Measurements from ENCODE around the gene FTSJ3. TPM values are rescaled to one million over a fixed set of nuclear protein-coding genes. Genes with fewer than 3 reads are reported as not detected.

Gene FTSJ3
- polyA plus RNA-seq, 1 of the 3 experiments (the other 2 are of a cell fraction), result 148 TPM

GRCh38 chr17:63805591-63805990 lies 21.9 kb downstream of the FTSJ3 start:
- no peak overlapping the region for H3K9ac ChIP-seq
- ChIA-PET POLR2A (no interaction called here), CTCF (interaction anchor here (1.5 kb wide), 1 partner anchor 9 kb away, joined by 5 read pairs; no protein-coding TSS in a partner anchor)
- no peak overlapping the region for H3K4me3 ChIP-seq (ENCODE audit: low read depth in 2 of 2, low read length in 1 of 2)
- peaks cover 18% of the 10 kb centered on the region for H3F3A ChIP-seq (replicated peaks; ENCODE audit: insufficient read depth)
- no peaks in the 10 kb centered on the region for H3K9me3 ChIP-seq
- no peaks in the 10 kb centered on the region for H3K27me3 ChIP-seq (ENCODE audit: insufficient read depth)
- peaks cover 58% of the 10 kb centered on the region for H3K79me2 ChIP-seq (ENCODE audit: insufficient read depth)
- H3K36me3 ChIP-seq (replicated peaks in 1 of 2; ENCODE audit: control insufficient read depth in 1 of 2, insufficient read depth in 2 of 2, low read length in 1 of 2), result peaks cover 80 to 99% of the 10 kb centered on the region in 2 experiments
- H3K4me1 ChIP-seq (ENCODE audit: control insufficient read depth in 1 of 2, insufficient read depth in 2 of 2, low read depth in 1 of 2, low read length in 1 of 2), result no peaks in the 10 kb centered on the region
- no peak overlapping the region for H2AFZ ChIP-seq (ENCODE audit: low read depth)
- no peaks in the 10 kb centered on the region for H3K9me2 ChIP-seq
- TF ChIP-seq NFIC (IDR thresholded peaks at IDR 0.05; ENCODE audit: borderline replicate concordance) (no peak), JUND (IDR thresholded peaks at IDR 0.05) (no peak), FOXM1 (IDR thresholded peaks at IDR 0.05; ENCODE audit: low read depth) (no peak), CTCF (IDR thresholded peaks at IDR 0.05) (no peak), FOXJ3 (CRISPR knock-in tag; IDR thresholded peaks at IDR 0.05) (no peak), RXRA (IDR thresholded peaks at IDR 0.05; ENCODE audit: borderline replicate concordance, low read depth) (no peak), RCOR1 (IDR thresholded peaks at IDR 0.05; ENCODE audit: low read length) (no peak), GATA2 (CRISPR knock-in tag; IDR thresholded peaks at IDR 0.05) (no peak), YY1 (IDR thresholded peaks at IDR 0.05; ENCODE audit: low read depth) (no peak), TEAD4 (IDR thresholded peaks at IDR 0.05; ENCODE audit: borderline replicate concordance, insufficient read depth) (no peak), MEF2A (IDR thresholded peaks at IDR 0.05; ENCODE audit: borderline replicate concordance, low read depth) (no peak), POLR2AphosphoS5 (IDR thresholded peaks at IDR 0.05; ENCODE audit: low read depth, low read length) (no peak)
- TF ChIP-seq, protein P1, sequence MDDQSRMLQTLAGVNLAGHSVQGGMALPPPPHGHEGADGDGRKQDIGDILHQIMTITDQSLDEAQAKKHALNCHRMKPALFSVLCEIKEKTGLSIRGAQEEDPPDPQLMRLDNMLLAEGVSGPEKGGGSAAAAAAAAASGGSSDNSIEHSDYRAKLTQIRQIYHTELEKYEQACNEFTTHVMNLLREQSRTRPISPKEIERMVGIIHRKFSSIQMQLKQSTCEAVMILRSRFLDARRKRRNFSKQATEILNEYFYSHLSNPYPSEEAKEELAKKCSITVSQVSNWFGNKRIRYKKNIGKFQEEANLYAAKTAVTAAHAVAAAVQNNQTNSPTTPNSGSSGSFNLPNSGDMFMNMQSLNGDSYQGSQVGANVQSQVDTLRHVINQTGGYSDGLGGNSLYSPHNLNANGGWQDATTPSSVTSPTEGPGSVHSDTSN (IDR thresholded peaks at IDR 0.05), result no peak
- TF ChIP-seq, protein P2, sequence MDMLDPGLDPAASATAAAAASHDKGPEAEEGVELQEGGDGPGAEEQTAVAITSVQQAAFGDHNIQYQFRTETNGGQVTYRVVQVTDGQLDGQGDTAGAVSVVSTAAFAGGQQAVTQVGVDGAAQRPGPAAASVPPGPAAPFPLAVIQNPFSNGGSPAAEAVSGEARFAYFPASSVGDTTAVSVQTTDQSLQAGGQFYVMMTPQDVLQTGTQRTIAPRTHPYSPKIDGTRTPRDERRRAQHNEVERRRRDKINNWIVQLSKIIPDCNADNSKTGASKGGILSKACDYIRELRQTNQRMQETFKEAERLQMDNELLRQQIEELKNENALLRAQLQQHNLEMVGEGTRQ (IDR thresholded peaks at IDR 0.05; ENCODE audit: borderline replicate concordance, low read depth, low read length), result no peak
- TF ChIP-seq, protein P3, sequence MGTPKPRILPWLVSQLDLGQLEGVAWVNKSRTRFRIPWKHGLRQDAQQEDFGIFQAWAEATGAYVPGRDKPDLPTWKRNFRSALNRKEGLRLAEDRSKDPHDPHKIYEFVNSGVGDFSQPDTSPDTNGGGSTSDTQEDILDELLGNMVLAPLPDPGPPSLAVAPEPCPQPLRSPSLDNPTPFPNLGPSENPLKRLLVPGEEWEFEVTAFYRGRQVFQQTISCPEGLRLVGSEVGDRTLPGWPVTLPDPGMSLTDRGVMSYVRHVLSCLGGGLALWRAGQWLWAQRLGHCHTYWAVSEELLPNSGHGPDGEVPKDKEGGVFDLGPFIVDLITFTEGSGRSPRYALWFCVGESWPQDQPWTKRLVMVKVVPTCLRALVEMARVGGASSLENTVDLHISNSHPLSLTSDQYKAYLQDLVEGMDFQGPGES (IDR thresholded peaks at IDR 0.05; ENCODE audit: low read depth, low read length), result no peak
- 79% methylated on average over 2 of the region's 2 CpGs for WGBS (ENCODE audit: low lambda C conversion rate)
- DNase-seq, result no peak
- H3K27ac ChIP-seq (ENCODE audit: low read depth in 2 of 2, low read length in 1 of 2), result no peak overlapping the region
- no peak overlapping the region for H3K4me2 ChIP-seq
- H4K20me1 ChIP-seq (ENCODE audit: insufficient read depth), result no peaks in the 10 kb centered on the region
